ENCODE measurements around the gene CCDC152. TPM values are rescaled to one million over a fixed set of nuclear protein-coding genes. Genes with fewer than 3 reads are reported as not detected.

The CCDC152 gene
- total RNA-seq, 1 donor from 2014 or later, result not detected

GRCh38 chr5:42749020-42749419 lies 7.6 kb upstream of the CCDC152 start:
- H3K27ac Mint-ChIP-seq (ENCODE audit: unreplicated experiment), result no peak overlapping the region
- TF ChIP-seq CTCF (IDR thresholded peaks at IDR 0.05), result no peak
- DNase-seq (ENCODE audit: extremely low spot score, unreplicated experiment), result no peak
- H3K36me3 Mint-ChIP-seq (ENCODE audit: unreplicated experiment), result no peaks in the 10 kb centered on the region
- peaks cover 2% of the 10 kb centered on the region for H3K27me3 Mint-ChIP-seq (ENCODE audit: unreplicated experiment)
- no peak overlapping the region for H3K4me3 Mint-ChIP-seq (ENCODE audit: unreplicated experiment)
- H3K4me1 Mint-ChIP-seq (ENCODE audit: unreplicated experiment), result no peaks in the 10 kb centered on the region
- no peaks in the 10 kb centered on the region for H3K9me3 Mint-ChIP-seq (ENCODE audit: unreplicated experiment)

- no peak for TF ChIP-seq CTCF (IDR thresholded peaks at IDR 0.05)
- Mint-ChIP-seq H3K27ac (ENCODE audit: unreplicated experiment) (no peak overlapping the region), H3K4me3 (ENCODE audit: unreplicated experiment) (no peak overlapping the region), H3K9me3 (ENCODE audit: unreplicated experiment) (no peaks in the 10 kb centered on the region), H3K27me3 (ENCODE audit: unreplicated experiment) (peaks cover 5% of the 10 kb centered on the region), H3K36me3 (ENCODE audit: unreplicated experiment) (no peaks in the 10 kb centered on the region), H3K4me1 (ENCODE audit: unreplicated experiment) (no peaks in the 10 kb centered on the region)
- DNase-seq (ENCODE audit: extremely low spot score, unreplicated experiment), result no peak
These were observed 6.1 kb upstream of the CCDC152 start for GRCh38 chr5:42750507-42750906.

- DNase-seq (ENCODE audit: extremely low spot score, unreplicated experiment), result no peak
- Mint-ChIP-seq H3K27me3 (ENCODE audit: unreplicated experiment) (peaks cover 5% of the 10 kb centered on the region), H3K4me3 (ENCODE audit: unreplicated experiment) (no peak overlapping the region), H3K27ac (ENCODE audit: unreplicated experiment) (no peak overlapping the region), H3K4me1 (ENCODE audit: unreplicated experiment) (no peaks in the 10 kb centered on the region), H3K9me3 (ENCODE audit: unreplicated experiment) (no peaks in the 10 kb centered on the region), H3K36me3 (ENCODE audit: unreplicated experiment) (no peaks in the 10 kb centered on the region)
- TF ChIP-seq CTCF (IDR thresholded peaks at IDR 0.05), result no peak
These were observed 5.6 kb upstream of the CCDC152 start for GRCh38 chr5:42751044-42751443.

GRCh38 chr5:42753099-42753498 lies 3.5 kb upstream of the CCDC152 start:
- H3K4me3 Mint-ChIP-seq (ENCODE audit: unreplicated experiment), result no peak overlapping the region
- no peak overlapping the region for H3K27ac Mint-ChIP-seq (ENCODE audit: unreplicated experiment)
- peaks cover 5% of the 10 kb centered on the region for H3K27me3 Mint-ChIP-seq (ENCODE audit: unreplicated experiment)
- H3K9me3 Mint-ChIP-seq (ENCODE audit: unreplicated experiment), result no peaks in the 10 kb centered on the region
- no peak for DNase-seq (ENCODE audit: extremely low spot score, unreplicated experiment)
- TF ChIP-seq CTCF (IDR thresholded peaks at IDR 0.05), result no peak
- H3K36me3 Mint-ChIP-seq (ENCODE audit: unreplicated experiment), result no peaks in the 10 kb centered on the region
- no peaks in the 10 kb centered on the region for H3K4me1 Mint-ChIP-seq (ENCODE audit: unreplicated experiment)

- H3K36me3 Mint-ChIP-seq (ENCODE audit: unreplicated experiment), result no peaks in the 10 kb centered on the region
- no peak for DNase-seq (ENCODE audit: extremely low spot score, unreplicated experiment)
- H3K27me3 Mint-ChIP-seq (ENCODE audit: unreplicated experiment), result peaks cover 15% of the 10 kb centered on the region
- no peaks in the 10 kb centered on the region for H3K4me1 Mint-ChIP-seq (ENCODE audit: unreplicated experiment)
- H3K9me3 Mint-ChIP-seq (ENCODE audit: unreplicated experiment), result no peaks in the 10 kb centered on the region
- no peak overlapping the region for H3K4me3 Mint-ChIP-seq (ENCODE audit: unreplicated experiment)
- no peak for TF ChIP-seq CTCF (IDR thresholded peaks at IDR 0.05)
- no peak overlapping the region for H3K27ac Mint-ChIP-seq (ENCODE audit: unreplicated experiment)
These were observed 2.8 kb downstream of the CCDC152 start for GRCh38 chr5:42759456-42759855.

Measured in osteocyte (in vitro differentiated cells).